ENCODE data around the gene HBS1L.
"Not testable (repeated sequence)": the region's sequence is repeated elsewhere in the genome, so short reads cannot be mapped to it uniquely, and the experiment has no call there.

Gene HBS1L

DNA sequence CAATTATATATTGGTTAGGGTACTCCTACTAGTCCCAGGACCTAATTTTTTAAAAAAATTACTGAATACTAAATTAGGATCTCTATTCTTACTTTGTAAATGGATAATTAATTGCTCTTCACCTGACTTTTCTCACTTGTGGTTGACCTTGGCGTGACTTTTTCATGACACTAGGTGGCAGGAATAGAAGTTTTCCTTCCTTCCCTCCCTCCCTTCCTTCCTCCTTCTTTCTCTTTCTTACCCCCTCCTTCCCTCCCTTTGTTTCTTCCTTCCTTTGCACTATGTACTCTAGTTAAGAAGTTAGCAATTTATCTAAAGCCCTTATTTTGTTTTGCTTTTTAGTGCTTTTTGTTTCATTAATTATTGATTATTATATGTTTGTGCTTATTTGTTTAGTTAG is 20.4 kb upstream of the HBS1L start:
- DNase-seq (ENCODE audit: low read depth in 2 of 2) = no peak

DNA sequence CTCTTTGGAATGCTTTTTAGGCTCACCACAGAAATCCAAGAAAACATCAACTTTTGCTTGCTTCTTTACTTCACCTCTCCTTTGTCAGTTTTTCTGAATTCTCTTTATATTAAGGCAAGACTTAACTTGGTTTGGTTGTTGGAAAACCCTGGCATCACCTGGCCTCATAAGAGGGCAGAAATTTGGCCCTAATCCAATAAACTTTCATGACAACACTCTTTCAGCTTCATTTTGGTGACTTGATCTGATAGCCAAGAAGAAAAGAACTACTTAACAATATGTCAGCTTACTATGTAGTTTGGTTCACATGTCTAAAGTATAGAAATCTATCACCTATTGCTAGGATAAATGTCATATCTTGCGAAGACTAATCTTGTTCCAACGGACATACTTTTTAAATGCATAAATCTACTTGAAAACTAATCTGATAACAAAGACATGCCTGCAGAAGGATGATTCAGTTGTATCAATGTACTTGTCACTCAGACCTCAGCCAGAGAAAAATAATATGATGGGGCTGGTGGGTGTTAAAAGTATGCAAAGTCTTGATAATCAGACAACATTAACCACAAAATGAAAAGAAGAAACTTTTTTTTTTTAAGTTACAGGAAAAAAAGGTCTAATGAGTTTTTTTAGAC is 19.3 kb upstream of the HBS1L start:
- DNase-seq (ENCODE audit: low read depth in 2 of 2) = no peak

DNA sequence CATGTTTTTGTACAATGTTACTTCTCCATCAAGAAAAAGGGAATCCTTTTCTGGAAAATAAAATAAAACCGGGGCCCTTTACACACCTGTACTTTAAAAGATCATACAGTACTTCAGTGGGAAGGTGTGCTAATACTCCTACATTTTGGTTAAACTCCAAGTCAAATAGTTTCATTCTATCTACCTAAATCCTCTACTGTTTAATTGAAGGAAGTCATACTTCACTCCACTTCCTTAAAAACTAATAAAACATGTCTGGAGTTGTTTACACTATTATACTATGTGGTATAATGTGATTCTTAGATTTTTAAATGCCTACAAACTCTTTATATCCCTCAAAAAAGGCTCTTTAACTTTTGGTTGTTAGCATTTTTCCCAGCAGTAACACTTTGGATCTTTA is 18.6 kb upstream of the HBS1L start:
- no peak for DNase-seq (ENCODE audit: low read depth in 2 of 2)

DNA sequence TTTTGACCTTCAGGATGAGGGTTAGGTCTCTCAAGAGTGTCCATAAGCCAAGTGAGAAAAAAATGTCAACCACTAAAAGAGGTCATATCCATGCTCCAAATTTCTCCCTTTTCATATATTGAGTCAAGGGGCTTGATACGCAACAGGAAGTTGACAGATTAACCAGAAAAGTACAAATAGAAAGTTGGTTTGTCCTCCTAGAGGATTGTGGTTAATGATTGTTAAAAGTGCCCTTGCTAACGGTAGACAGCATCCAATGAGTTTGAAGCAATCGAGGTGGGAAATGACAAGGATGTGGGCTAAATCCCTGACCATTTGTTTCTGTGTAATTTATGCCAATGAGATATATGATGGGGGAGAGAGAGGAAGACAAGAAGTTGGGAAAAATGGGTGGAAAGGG is 18.1 kb upstream of the HBS1L start:
- no peak for DNase-seq (ENCODE audit: low read depth in 2 of 2)

DNA sequence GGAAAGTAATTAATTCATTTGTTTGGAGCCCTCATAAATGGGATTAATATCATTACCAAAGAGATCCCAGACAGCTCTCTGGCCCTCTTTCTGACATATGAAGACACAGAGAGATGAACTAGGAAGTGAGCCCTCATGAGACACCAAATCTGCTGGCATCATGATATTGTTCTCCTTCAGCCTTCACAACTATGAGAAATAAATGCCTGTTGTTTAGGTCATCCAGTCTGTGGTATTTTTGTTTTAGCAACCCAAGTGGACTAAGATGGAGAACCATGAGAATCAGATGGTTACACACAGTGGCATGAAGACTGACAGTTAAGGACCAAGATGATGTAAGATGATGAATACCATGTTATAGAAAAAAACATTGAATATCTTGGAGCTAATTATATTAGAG is 16.9 kb upstream of the HBS1L start:
- no peak for DNase-seq (ENCODE audit: low read depth in 2 of 2)

- DNase-seq (ENCODE audit: low read depth in 2 of 2) = no peak
Measured at GRCh38 chr6:135067911-135068310, 13.3 kb upstream of the HBS1L start.

DNA sequence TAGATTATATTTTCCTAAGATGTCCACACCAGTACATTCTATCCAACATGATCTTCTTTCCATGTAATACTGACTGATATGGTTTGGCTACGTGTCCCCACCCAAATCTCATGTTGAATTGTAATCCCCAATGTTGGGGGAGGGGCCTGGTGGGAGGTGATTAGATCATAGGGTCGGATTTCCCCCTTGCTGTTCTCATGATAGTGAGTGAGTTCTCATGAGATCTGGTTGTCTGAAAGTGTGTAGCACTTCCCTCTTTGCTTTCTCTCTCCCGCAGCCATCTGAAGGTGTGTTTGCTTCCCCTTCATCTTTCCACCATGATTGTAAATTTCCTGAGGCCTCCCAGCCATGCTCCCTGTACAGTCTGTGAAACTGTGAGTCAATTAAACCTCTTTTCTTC is 12.2 kb upstream of the HBS1L start:
- peak in 1 of 2 donors; percentile 10 for DNase-seq (ENCODE audit: low read depth in 2 of 2)

GRCh38 chr6:135066397-135066796 is 11.8 kb upstream of the HBS1L start:
- no peak for DNase-seq (ENCODE audit: low read depth in 2 of 2)

GRCh38 chr6:135064586-135064985 is 10.0 kb upstream of the HBS1L start:
- DNase-seq (ENCODE audit: low read depth in 2 of 2) = no peak

- no peak for DNase-seq (ENCODE audit: low read depth in 2 of 2)
Measured at GRCh38 chr6:135063926-135064325, 9.3 kb upstream of the HBS1L start.

GRCh38 chr6:135062735-135063134 is 8.1 kb upstream of the HBS1L start:
- DNase-seq (ENCODE audit: low read depth in 2 of 2) = no peak

DNA sequence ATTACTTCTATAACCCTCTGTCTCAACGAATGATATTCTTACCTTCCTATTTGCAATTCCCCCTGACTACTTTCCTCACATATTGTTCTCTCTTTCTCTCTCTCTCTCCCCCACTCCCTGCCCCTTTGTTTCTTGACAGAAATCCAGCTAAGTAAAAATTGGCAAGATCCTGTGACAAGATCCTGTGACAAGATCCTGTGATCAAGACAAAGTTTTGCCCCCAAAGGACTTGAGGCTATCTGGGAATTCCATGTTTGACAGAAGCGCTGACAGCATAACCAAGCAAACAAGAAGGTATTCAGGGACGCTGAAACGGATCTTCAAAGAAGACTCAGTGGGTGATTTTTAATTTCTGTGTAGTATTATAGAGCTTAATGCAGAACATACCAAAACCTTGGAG is 5.5 kb upstream of the HBS1L start:
- no peak for DNase-seq (ENCODE audit: low read depth in 2 of 2)

DNA sequence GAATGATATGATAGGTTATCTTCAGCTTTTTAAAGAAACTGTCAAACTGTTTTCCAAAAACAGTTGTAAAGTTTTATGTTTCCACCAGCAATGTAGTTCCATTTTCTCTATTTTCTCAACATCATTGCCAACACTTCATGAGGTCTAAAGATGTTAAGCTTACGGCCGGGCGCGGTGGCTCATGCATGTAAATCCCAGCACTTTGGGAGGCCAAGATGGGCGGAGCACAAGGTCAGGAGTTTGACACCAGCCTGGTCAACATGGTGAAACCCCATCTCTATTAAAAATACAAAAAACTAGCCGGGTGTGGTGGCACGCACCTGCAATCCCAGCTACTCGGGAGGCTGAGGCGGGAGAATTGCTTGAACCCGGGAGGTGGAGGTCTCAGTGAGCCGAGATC is 3.7 kb upstream of the HBS1L start:
- DNase-seq (ENCODE audit: low read depth in 2 of 2) = not testable (repeated sequence)

DNA sequence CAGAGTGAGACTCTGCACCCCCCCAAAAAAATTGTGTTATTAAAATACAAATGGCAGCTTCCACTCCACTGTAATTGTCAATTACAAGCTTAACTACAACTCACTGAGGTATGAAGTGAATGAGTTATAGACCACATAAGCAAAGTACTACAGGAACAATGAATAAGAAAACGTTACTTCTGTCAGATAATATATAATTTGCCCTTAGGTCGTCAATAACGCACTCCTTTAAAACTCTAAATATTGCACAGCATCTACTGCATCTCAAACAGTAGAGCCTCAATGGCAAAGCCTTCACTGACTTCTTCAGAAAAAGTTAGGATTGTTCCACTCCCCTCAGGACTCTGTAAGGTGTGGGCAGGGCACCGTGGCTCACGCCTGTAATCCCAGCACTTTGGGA is 2.0 kb upstream of the HBS1L start:
- DNase-seq (ENCODE audit: low read depth in 2 of 2) = no peak

- DNase-seq (ENCODE audit: low read depth in 2 of 2) = no peak
Measured at GRCh38 chr6:135054226-135054568, 425 bp downstream of the HBS1L start.

- no peak for DNase-seq (ENCODE audit: low read depth in 2 of 2)
Measured at GRCh38 chr6:135053406-135053805, 1.2 kb downstream of the HBS1L start.

DNA sequence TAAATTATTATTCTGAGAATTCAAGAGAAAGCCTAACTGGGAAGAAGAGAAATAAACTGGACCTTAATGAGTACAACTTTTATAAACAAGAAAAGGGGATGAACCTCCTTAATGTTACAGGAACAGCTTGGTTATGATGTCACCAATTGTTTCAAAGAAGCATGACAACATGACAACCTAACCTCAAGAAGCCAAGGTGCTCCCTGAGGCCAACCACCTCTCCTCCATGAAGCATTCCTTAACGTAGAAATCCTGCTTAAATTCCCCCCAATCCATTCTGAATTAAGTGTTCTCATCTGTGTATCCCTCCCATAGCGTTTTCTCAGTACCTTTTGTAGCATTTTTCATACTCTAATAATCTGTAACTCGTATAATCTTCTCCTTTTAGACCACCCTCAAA is 1.7 kb downstream of the HBS1L start:
- DNase-seq (ENCODE audit: low read depth in 2 of 2) = no peak

DNA sequence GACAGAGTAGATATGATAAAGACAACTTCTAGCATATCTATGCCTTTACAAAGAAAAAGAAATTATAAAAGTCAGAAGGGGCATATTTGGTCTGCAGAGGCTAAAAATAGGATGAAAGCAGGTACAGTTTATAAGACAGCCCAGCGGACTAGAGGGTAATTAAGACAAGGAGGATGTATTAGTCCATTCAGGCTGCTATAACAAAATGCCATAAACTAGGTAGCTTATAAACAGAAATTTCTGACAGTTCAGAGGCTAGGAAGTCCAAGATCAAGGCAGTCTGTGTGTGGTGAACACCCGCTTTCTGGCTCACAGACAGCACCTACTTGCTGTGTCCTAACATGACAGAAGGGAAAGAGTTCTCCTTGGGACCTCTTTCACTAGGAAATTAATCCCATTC is 5.7 kb downstream of the HBS1L start:
- DNase-seq (ENCODE audit: low read depth in 2 of 2) = no peak

- DNase-seq (ENCODE audit: low read depth in 2 of 2) = no peak
Measured at GRCh38 chr6:135047336-135047735, 7.3 kb downstream of the HBS1L start.

DNA sequence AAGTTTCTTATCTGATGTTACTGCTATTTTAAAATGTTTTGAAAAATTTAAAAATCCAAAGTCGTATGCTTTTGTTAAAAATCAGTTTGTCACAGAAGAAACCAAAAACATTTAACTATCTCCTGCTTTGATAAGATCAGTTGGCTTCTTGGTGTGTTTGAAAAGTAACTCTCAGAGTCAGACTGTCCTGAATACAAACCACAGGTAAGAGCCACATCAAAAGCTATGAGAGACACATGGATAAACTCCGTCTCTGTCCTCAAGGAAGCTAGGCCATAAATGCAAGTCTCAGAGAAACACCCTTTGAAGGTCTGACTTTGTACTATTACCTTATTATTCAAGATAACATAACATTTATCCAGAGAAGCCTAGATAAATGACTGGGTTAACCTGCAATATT is 7.7 kb downstream of the HBS1L start:
- no peak for DNase-seq (ENCODE audit: low read depth in 2 of 2)

DNA sequence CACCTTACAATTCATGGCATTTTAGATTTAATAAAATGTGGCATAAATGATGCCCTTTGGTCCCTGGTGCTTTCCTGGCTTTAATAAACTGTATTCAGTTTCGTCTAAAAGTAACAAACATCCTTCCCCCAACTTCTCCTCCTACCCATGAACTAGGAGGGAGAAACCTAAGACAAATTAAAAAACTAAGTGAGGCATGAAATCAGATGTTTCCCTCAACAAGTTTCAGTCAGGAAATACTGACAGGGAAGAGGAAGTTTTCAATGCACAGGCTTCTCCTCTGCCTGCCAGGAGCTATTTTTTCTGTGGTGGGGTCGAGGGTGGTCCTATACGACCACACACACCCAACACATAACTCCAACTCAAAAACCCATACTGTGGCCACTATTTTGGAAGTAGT is 10.0 kb downstream of the HBS1L start:
- DNase-seq (ENCODE audit: low read depth in 2 of 2) = no peak

DNA sequence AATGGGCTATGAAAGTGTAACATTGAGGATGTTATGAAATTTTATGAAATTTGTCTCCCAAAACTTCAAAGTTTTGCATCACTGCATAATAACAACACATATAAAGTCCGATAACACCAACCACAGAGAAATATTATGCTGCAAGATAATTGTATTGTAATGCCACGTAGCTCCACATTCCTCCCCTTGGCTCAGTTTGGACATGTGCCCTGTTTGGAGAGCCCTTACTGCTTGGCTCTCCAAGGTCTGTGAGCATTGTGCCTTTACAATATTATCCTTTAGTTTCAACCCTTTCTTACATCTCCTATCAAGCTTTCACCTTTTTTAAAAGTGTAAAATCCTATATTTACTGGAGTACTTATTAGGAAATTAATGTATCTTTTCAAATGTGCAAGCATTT is 10.8 kb downstream of the HBS1L start:
- no peak for DNase-seq (ENCODE audit: low read depth in 2 of 2)

DNA sequence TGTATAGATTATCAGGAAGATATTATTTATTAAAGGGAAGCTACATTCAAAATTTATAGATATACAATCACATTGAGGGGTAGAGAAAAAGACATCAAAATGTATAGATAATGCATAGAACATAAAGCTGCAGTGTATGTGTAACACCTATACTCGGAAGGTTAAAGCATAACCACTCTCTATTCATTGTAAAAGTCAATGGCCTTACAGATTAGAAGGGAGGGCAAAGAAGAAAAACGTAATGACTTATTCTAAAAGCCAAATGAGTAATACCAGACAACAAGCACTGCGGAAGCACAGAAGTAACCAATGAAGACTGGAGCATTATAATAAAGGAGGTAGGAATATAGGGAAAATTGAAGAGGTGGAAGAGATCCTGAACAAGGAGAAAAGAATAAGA is 11.3 kb downstream of the HBS1L start:
- no peak for DNase-seq (ENCODE audit: low read depth in 2 of 2)

DNA sequence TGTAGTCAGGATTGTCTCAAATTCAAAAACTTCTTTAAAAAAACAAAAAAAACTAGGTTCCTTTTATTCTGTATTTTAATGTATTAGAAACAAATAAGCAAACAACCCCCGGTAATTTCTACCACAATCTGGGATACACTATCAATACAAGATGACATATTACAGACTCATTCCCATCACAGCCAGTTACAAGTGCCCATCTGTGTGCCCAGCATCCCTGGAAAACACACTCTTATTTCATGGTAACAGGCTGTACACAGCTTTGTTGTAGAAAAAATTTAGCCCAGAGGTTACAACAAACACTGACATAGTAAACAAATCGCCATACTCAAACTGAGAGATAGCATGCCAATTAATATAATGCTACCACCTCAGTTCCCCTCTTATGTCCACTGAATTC is 16.3 kb downstream of the HBS1L start:
- no peak for DNase-seq (ENCODE audit: low read depth in 2 of 2)

DNA sequence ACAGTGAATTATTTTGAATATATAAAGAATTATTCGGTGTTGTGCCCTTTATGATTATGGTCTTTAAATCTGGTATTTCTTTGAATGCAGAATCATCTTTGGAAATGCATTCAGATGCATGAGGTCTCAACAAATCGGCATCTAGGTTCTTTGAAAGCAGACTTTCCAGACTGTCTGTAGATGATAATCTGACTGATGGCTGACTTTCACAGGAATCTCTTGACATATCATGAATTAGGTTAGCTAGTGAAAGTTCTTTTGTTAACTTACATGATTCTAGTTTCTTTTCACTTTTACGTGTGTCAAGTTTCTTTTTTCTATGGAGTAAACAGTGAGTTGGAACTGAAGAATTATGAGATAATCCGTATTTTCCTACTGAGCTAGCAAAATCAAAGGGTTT is 17.1 kb downstream of the HBS1L start:
- no peak for DNase-seq (ENCODE audit: low read depth in 2 of 2)
